ENCODE results near the gene ANKLE2.

Gene ANKLE2

DNA sequence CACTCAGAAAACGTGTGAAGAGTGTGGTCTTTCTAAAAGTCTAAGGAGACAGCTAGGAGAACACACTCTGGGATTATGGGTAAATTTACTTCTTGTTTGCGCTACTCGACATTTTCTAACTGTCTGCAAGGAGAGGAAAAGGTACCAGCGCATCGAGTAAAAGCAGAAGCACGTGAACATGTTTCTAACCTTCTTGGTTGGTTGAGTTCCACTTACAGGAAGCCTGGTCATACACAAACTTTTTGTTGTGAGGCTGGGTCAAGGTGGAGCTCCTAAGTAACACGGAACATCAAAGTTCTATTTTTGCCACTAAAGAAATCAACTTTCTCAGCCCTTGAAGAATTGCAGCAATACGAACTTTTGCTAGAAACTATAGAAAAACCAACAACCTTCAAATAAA is 20.0 kb downstream of the ANKLE2 start:
- no peaks in the 10 kb centered on the region for H3K27me3 ChIP-seq (ENCODE audit: insufficient read depth, low read length)
- no peak overlapping the region for H3K27ac ChIP-seq (ENCODE audit: low read depth, low read length)
- H3K9me3 ChIP-seq (ENCODE audit: insufficient read depth, low read depth, low read length), result no peaks in the 10 kb centered on the region
- no peak overlapping the region for H3K9ac ChIP-seq (ENCODE audit: low read depth, low read length)
- no peak overlapping the region for H3K4me3 ChIP-seq (ENCODE audit: low read length)
- no peaks in the 10 kb centered on the region for H3K4me1 ChIP-seq (ENCODE audit: insufficient read depth, low read length)
- H3K36me3 ChIP-seq (ENCODE audit: insufficient read depth, low read length), result peaks cover 95% of the 10 kb centered on the region
- WGBS, result 96% methylated on average over 8 of the region's 8 CpGs

DNA sequence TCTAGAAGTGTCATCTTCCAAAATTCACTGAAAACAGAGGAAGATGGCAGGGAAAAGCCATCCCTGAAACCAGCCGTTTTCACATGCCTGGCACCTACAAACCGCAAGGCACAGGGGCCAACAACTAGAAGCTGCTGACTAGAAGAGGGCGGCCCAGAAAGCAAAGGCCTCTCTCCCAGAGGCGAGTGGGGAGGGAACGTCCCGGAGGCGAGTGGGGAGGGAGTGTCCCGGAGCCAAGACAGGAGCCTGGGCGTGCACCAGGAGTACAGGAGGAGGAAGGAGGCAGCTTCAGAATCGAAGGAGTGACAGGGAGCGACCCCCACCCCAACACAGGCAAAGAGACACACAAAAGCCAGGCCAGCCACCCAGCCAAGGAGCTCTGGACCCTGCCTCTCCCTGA is 21.0 kb downstream of the ANKLE2 start:
- 92% methylated on average over 11 of the region's 11 CpGs for WGBS
- H3K9me3 ChIP-seq (ENCODE audit: insufficient read depth, low read depth, low read length), result no peaks in the 10 kb centered on the region
- no peak overlapping the region for H3K4me3 ChIP-seq (ENCODE audit: low read length)
- no peak overlapping the region for H3K27ac ChIP-seq (ENCODE audit: low read depth, low read length)
- H3K9ac ChIP-seq (ENCODE audit: low read depth, low read length), result no peak overlapping the region
- peaks cover 94% of the 10 kb centered on the region for H3K36me3 ChIP-seq (ENCODE audit: insufficient read depth, low read length)
- no peaks in the 10 kb centered on the region for H3K4me1 ChIP-seq (ENCODE audit: insufficient read depth, low read length)
- no peaks in the 10 kb centered on the region for H3K27me3 ChIP-seq (ENCODE audit: insufficient read depth, low read length)

- H3K4me1 ChIP-seq (ENCODE audit: insufficient read depth, low read length), result no peaks in the 10 kb centered on the region
- WGBS, result 95% methylated on average over 6 of the region's 6 CpGs
These were observed 21.4 kb downstream of the ANKLE2 start for GRCh38 chr12:132740313-132740646.

DNA sequence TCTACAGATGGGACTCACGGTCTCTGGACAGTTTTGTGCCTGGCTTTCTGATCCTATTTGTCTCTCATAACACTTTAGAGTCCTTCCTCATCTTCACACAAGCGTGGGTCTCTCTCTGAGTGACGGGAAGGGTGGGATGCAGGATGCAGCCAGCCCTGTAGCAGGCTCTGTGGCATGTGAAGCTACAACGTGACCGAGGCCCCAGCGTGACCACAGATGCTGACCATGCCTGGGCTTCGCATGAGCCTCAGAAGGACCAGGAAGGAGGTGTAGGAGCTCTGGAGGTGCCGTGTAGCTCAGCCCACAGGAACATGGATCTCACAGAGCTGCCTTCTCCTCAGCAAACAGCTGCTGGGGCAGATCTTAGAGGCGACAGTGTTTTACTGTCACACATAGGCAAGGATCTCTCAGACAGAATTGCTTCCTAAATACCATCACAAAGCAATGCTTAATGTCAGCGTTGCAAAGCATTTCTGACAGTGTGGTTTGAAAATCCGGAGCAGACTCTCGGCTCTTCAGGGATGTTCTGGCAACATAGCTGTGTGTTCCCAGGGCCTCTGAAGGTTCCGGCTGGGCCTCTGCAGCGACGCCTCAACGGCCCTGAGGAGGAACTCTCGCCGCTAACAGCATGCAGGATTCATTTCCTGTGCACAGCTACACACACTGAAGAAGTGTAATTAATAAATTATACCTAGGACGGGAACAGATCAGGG is 21.9 kb downstream of the ANKLE2 start:
- 96% methylated on average over 19 of the region's 19 CpGs for WGBS
- H3K9me3 ChIP-seq (ENCODE audit: insufficient read depth, low read depth, low read length), result no peaks in the 10 kb centered on the region
- no peaks in the 10 kb centered on the region for H3K4me1 ChIP-seq (ENCODE audit: insufficient read depth, low read length)
- H3K27ac ChIP-seq (ENCODE audit: low read depth, low read length), result no peak overlapping the region
- no peak overlapping the region for H3K4me3 ChIP-seq (ENCODE audit: low read length)
- H3K9ac ChIP-seq (ENCODE audit: low read depth, low read length), result no peak overlapping the region
- peaks cover 94% of the 10 kb centered on the region for H3K36me3 ChIP-seq (ENCODE audit: insufficient read depth, low read length)
- H3K27me3 ChIP-seq (ENCODE audit: insufficient read depth, low read length), result no peaks in the 10 kb centered on the region

More at GRCh38 chr12:132740313-132740646, 21.4 kb downstream of the ANKLE2 start:
- no peak overlapping the region for H3K27ac ChIP-seq (ENCODE audit: low read depth, low read length)
- H3K9ac ChIP-seq (ENCODE audit: low read depth, low read length), result no peak overlapping the region
- peaks cover 94% of the 10 kb centered on the region for H3K36me3 ChIP-seq (ENCODE audit: insufficient read depth, low read length)
- no peaks in the 10 kb centered on the region for H3K27me3 ChIP-seq (ENCODE audit: insufficient read depth, low read length)
- no peak overlapping the region for H3K4me3 ChIP-seq (ENCODE audit: low read length)
- no peaks in the 10 kb centered on the region for H3K9me3 ChIP-seq (ENCODE audit: insufficient read depth, low read depth, low read length)

GRCh38 chr12:132736913-132737312 is 24.7 kb downstream of the ANKLE2 start:
- Histone ChIP-seq H3K4me3 (ENCODE audit: low read length) (no peak overlapping the region), H3K4me1 (ENCODE audit: insufficient read depth, low read length) (no peaks in the 10 kb centered on the region), H3K36me3 (ENCODE audit: insufficient read depth, low read length) (peaks cover 96% of the 10 kb centered on the region), H3K9ac (ENCODE audit: low read depth, low read length) (no peak overlapping the region), H3K27me3 (ENCODE audit: insufficient read depth, low read length) (no peaks in the 10 kb centered on the region), H3K9me3 (ENCODE audit: insufficient read depth, low read depth, low read length) (no peaks in the 10 kb centered on the region), H3K27ac (ENCODE audit: low read depth, low read length) (no peak overlapping the region)
- 96% methylated on average over 15 of the region's 15 CpGs for WGBS

DNA sequence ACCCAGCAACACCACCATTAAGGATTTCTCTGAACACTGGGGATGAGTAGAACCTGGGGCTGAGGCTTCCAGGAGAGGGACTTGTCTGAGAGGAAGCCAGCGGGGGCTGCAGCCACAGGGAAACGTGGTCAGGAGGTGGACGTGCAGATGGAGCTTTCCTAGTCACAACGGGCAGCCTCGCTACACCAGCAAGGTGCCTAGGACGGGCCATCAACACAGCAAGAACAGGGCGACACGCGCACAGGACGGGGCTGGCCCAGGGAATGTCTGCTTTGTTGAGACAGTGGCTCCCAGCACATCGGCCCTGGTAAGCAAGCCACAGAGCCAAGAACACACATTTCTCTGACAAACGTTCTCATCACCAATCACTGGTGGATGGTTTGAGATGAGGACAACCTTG is 25.3 kb downstream of the ANKLE2 start:
- WGBS, result 96% methylated on average over 12 of the region's 12 CpGs
- no peaks in the 10 kb centered on the region for H3K27me3 ChIP-seq (ENCODE audit: insufficient read depth, low read length)
- H3K36me3 ChIP-seq (ENCODE audit: insufficient read depth, low read length), result peaks cover 96% of the 10 kb centered on the region
- no peak overlapping the region for H3K27ac ChIP-seq (ENCODE audit: low read depth, low read length)
- no peaks in the 10 kb centered on the region for H3K9me3 ChIP-seq (ENCODE audit: insufficient read depth, low read depth, low read length)
- no peak overlapping the region for H3K9ac ChIP-seq (ENCODE audit: low read depth, low read length)
- no peak overlapping the region for H3K4me3 ChIP-seq (ENCODE audit: low read length)
- no peaks in the 10 kb centered on the region for H3K4me1 ChIP-seq (ENCODE audit: insufficient read depth, low read length)

DNA sequence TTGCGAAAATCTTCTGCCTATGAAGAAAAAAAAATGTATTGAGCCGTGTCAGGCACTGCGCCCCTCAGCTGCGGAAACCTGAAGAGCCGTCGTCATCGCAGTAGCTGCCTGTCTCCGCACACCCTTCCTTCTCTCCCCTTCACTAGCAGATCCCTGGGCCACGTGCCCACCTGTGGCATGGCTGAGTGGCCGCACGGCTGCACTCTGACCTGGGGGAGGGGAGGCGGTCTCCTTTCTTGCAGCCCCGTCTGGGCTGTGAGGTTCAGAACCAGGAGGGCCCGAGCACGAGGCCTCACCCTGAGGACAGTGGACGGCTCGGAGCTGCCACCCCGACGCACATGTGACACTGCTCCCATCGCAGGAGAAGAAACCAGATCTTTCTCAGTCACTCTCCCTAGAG is 26.1 kb downstream of the ANKLE2 start:
- no peaks in the 10 kb centered on the region for H3K27me3 ChIP-seq (ENCODE audit: insufficient read depth, low read length)
- H3K9me3 ChIP-seq (ENCODE audit: insufficient read depth, low read depth, low read length), result no peaks in the 10 kb centered on the region
- WGBS, result 96% methylated on average over 20 of the region's 20 CpGs
- no peak overlapping the region for H3K9ac ChIP-seq (ENCODE audit: low read depth, low read length)
- no peak overlapping the region for H3K4me3 ChIP-seq (ENCODE audit: low read length)
- no peak overlapping the region for H3K27ac ChIP-seq (ENCODE audit: low read depth, low read length)
- peaks cover 96% of the 10 kb centered on the region for H3K36me3 ChIP-seq (ENCODE audit: insufficient read depth, low read length)
- H3K4me1 ChIP-seq (ENCODE audit: insufficient read depth, low read length), result no peaks in the 10 kb centered on the region

DNA sequence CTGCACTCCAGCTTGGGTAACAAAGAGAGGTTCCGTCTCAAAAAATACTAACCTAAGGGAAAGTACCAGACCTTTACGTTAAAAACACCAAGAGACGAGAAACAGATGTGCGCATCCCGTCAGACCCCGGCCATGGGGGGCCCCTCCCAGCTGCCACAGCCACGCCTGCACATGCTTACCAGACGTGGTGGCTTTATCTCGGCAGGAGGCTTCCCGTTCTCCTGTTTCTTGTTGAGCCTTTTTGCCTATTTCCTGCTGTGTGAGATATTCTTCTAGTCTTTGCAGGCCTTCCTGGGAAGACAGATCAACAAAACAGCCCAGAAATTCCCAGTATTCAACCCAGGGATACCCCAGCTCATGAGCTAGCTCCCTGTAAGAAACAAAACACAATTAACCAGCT is 27.4 kb downstream of the ANKLE2 start:
- Histone ChIP-seq H3K9ac (ENCODE audit: low read depth, low read length) (no peak overlapping the region), H3K27me3 (ENCODE audit: insufficient read depth, low read length) (no peaks in the 10 kb centered on the region), H3K27ac (ENCODE audit: low read depth, low read length) (no peak overlapping the region), H3K36me3 (ENCODE audit: insufficient read depth, low read length) (peaks cover 93% of the 10 kb centered on the region), H3K4me3 (ENCODE audit: low read length) (no peak overlapping the region), H3K4me1 (ENCODE audit: insufficient read depth, low read length) (no peaks in the 10 kb centered on the region), H3K9me3 (ENCODE audit: insufficient read depth, low read depth, low read length) (peaks cover 6% of the 10 kb centered on the region; the same call in 1 of the 2 replicates)
- WGBS, result 83% methylated on average over 10 of the region's 10 CpGs

GRCh38 chr12:132731574-132731973 is 30.1 kb downstream of the ANKLE2 start:
- Histone ChIP-seq H3K4me1 (ENCODE audit: insufficient read depth, low read length) (no peaks in the 10 kb centered on the region), H3K36me3 (ENCODE audit: insufficient read depth, low read length) (peaks cover 96% of the 10 kb centered on the region), H3K9ac (ENCODE audit: low read depth, low read length) (no peak overlapping the region), H3K27me3 (ENCODE audit: insufficient read depth, low read length) (no peaks in the 10 kb centered on the region), H3K9me3 (ENCODE audit: insufficient read depth, low read depth, low read length) (peaks cover 6% of the 10 kb centered on the region; the same call in 1 of the 2 replicates), H3K4me3 (ENCODE audit: low read length) (no peak overlapping the region), H3K27ac (ENCODE audit: low read depth, low read length) (no peak overlapping the region)
- WGBS, result 95% methylated on average over 16 of the region's 17 CpGs

DNA sequence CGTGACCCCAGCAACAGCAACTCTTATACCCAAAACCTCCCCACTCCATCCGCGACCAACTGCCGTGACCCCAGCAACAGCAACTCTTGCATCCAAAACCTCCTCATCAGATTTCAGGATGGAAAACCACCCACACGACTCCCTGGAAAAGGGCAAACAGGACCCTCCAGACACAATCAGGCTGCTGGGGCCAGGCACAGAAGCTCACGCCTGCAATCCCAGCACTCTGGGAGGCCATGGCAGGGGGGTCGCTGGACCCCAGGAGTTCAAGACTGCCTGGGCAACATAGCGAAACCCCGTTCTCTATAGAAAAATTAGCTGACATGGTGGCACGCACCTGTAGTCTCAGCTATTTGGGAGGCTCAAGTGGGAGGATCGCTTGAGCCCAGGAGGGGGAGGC is 31.3 kb downstream of the ANKLE2 start:
- Histone ChIP-seq H3K27me3 (ENCODE audit: insufficient read depth, low read length) (no peaks in the 10 kb centered on the region), H3K9me3 (ENCODE audit: insufficient read depth, low read depth, low read length) (peaks cover 6% of the 10 kb centered on the region; the same call in 1 of the 2 replicates), H3K4me3 (ENCODE audit: low read length) (no peak overlapping the region), H3K4me1 (ENCODE audit: insufficient read depth, low read length) (no peaks in the 10 kb centered on the region), H3K27ac (ENCODE audit: low read depth, low read length) (no peak overlapping the region), H3K36me3 (ENCODE audit: insufficient read depth, low read length) (peaks cover 97% of the 10 kb centered on the region), H3K9ac (ENCODE audit: low read depth, low read length) (no peak overlapping the region)
- WGBS, result 93% methylated on average over 11 of the region's 11 CpGs

DNA sequence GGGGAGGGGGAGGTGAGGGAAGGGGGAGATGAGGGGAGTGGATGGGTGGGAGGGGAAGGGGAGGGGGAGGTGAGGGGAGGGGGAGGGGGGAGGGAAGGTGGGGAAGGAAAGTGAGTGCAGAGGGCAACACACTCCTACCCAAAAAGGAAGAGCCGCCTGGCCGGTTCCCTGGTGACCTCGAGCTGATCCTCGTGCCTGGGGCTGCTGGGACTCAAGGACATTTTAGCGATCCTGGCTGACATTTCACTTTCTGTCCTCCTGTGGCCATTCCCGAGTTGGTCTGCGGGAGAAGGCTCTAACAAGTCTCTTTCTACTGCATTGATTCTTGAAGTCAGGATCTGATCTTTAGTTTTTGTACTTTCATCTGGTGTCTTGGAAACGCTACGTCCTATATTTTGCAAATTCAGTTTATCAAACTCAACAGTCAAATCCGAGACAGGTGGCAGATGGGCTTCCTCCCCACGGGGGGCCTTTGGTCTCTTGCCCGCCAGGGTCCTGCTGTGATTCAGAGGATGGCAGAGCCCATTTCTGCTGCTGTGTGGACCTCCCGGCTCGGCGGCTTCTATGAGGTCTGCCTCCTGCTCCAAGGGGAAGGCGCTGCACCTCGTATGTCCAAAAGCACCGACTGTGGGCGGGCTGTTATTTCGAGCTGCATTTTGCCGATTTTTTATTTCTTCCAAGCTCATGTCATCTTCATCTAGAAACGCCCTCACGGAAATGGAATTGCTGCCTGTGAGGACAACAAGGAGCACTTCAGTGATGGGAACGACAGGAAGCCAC is 31.9 kb downstream of the ANKLE2 start:
- 93% methylated on average over 24 of the region's 24 CpGs for WGBS
- H3K4me3 ChIP-seq (ENCODE audit: low read length), result no peak overlapping the region
- peaks cover 6% of the 10 kb centered on the region; the same call in 1 of the 2 replicates for H3K9me3 ChIP-seq (ENCODE audit: insufficient read depth, low read depth, low read length)
- no peak overlapping the region for H3K27ac ChIP-seq (ENCODE audit: low read depth, low read length)
- peaks cover 97% of the 10 kb centered on the region for H3K36me3 ChIP-seq (ENCODE audit: insufficient read depth, low read length)
- no peak overlapping the region for H3K9ac ChIP-seq (ENCODE audit: low read depth, low read length)
- no peaks in the 10 kb centered on the region for H3K4me1 ChIP-seq (ENCODE audit: insufficient read depth, low read length)
- H3K27me3 ChIP-seq (ENCODE audit: insufficient read depth, low read length), result no peaks in the 10 kb centered on the region

Measured in HUES64 (cell line).